HepG2 (cell line): Measurements from ENCODE around the gene MSTO1. TPM values are rescaled to one million over a fixed set of nuclear protein-coding genes. Genes with fewer than 3 reads are reported as not detected.

ENCODE experiments used
- ATAC-seq: fragments of 200-7000 bp; cut with Tn5 transposase; 3 replicates; pipeline ENCODE4 v1.9.1; 2020; ENCODE audit warnings: mild to moderate bottlenecking, moderate library complexity
- BruUV-seq: library from RNA; stranded (reverse); fragments of 400-500 nt; replicated peaks from 2 replicates; lab custom pipeline; 2021; lab: Mats Ljungman, UMichigan
- CTCF ChIA-PET: fragments of 300-600 bp; formaldehyde crosslinking; extraction: SDS; loops from one replicate; lab custom pipeline; 2021; ENCODE audit warnings: low total read pairs, inconsistent platforms, low intra/inter-chr PET ratio; lab: Yijun Ruan, JAX
- POLR2A ChIA-PET: fragments of 350-600 bp; sonication (Branson Sonifier 250); formaldehyde crosslinking; loops from one replicate; lab custom pipeline; 2020; ENCODE audit warnings: antibody characterized with exemption, inconsistent platforms; lab: Yijun Ruan, JAX
- DNase-seq: peaks from one replicate; pipeline ENCODE4 v3.0.0-alpha.2; 2015; ENCODE audit warnings: low spot score
- FAIRE-seq: peaks from 3 replicates; lab custom pipeline; 2011; peaks lifted over from hg19 to GRCh38; lab: Jason Lieb, UNC
- H2AFZ ChIP-seq: one replicate; pipeline ENCODE4 v1.6.1; 2011; ENCODE audit warnings: low read length, inconsistent platforms
- H3K27ac ChIP-seq: fragments of 300-600 bp; 3 replicates; pipeline ENCODE4 v1.8.0; 2011; ENCODE audit warnings: mixed run types, mild to moderate bottlenecking, mixed read lengths, low read length, inconsistent platforms; ENCODE audit not compliant: insufficient read depth; ENCODE audit errors: extremely low read length
- H3K27me3 ChIP-seq, 2 experiments: fragments of 200-600 bp in 1 of 2; 2 replicates in 1 of 2; 3 replicates in 1 of 2; pipeline versions ENCODE4 v1.6.0 to v1.8.0; 2011; ENCODE audit warnings: low read length in 2 of 2, mild to moderate bottlenecking in 2 of 2, moderate library complexity in 2 of 2, inconsistent platforms in 1 of 2; ENCODE audit not compliant: insufficient read depth in 2 of 2, control insufficient read depth in 1 of 2
- H3K36me3 ChIP-seq, 2 experiments: fragments of 200-600 bp in 1 of 2; replicated peaks in 1 of 2; 2 replicates in 1 of 2; 3 replicates in 1 of 2; pipeline versions ENCODE4 v1.5.1 to v1.8.0; 2011; ENCODE audit warnings: low read length in 2 of 2, inconsistent platforms in 1 of 2; ENCODE audit not compliant: insufficient read depth in 2 of 2, control insufficient read depth in 1 of 2
- H3K4me1 ChIP-seq: 2 replicates; pipeline ENCODE4 v1.5.1; 2012; ENCODE audit warnings: low read length, inconsistent platforms; ENCODE audit not compliant: insufficient read depth
- H3K4me2 ChIP-seq: 2 replicates; pipeline ENCODE4 v1.6.0; 2011; ENCODE audit warnings: low read depth, low read length, inconsistent platforms
- H3K4me3 ChIP-seq, 3 experiments: fragments of 200-600 bp in 1 of 3; sonication (generic), shearing (Covaris generic) in 1 of 3; replicated peaks in 1 of 3; 2 replicates each; pipeline ENCODE4 v1.5.1; 2011 to 2016; ENCODE audit warnings: low read length in 3 of 3, inconsistent platforms in 2 of 3, low read depth in 2 of 3, mild to moderate bottlenecking in 2 of 3, control low read depth in 1 of 3, mixed read lengths in 1 of 3; ENCODE audit not compliant: insufficient read depth in 1 of 3
- H3K79me2 ChIP-seq: one replicate; pipeline ENCODE4 v1.6.1; 2011; ENCODE audit warnings: low read length, inconsistent platforms; ENCODE audit not compliant: insufficient read depth
- H3K9ac ChIP-seq: 2 replicates; pipeline ENCODE4 v1.6.0; 2011; ENCODE audit warnings: mild to moderate bottlenecking, low read depth, low read length, inconsistent platforms; ENCODE audit not compliant: insufficient read depth
- H3K9me3 ChIP-seq: 2 replicates; pipeline ENCODE4 v1.5.1; 2012; ENCODE audit warnings: mild to moderate bottlenecking, low read length
- H4K20me1 ChIP-seq: 2 replicates; pipeline ENCODE4 v1.6.0; 2011; ENCODE audit warnings: inconsistent platforms, mild to moderate bottlenecking, low read length, moderate library complexity; ENCODE audit not compliant: insufficient read depth
- FOXJ3 ChIP-seq: sonication (generic); formaldehyde crosslinking; IDR thresholded peaks from 2 replicates; pipeline ENCODE4 v1.4.0; 2020; ENCODE audit warnings: missing genetic modification reagents, mild to moderate bottlenecking, borderline replicate concordance
- HES4 ChIP-seq: sonication (generic); formaldehyde crosslinking; IDR thresholded peaks from 2 replicates; pipeline ENCODE4 v1.9.0; 2021; ENCODE audit warnings: mild to moderate bottlenecking, missing genetic modification reagents, borderline replicate concordance
- ZHX2 ChIP-seq, 2 experiments: sonication (generic) in 1 of 2; formaldehyde crosslinking in 1 of 2; IDR thresholded peaks; 2 replicates each; pipeline versions ENCODE4 v1.6.1 to v1.9.0; 2014 to 2022; ENCODE audit warnings: antibody characterized with exemption in 1 of 2, borderline replicate concordance in 1 of 2, inconsistent platforms in 1 of 2, low read depth in 1 of 2, missing genetic modification reagents in 1 of 2
- ZNF232 ChIP-seq: sonication (generic); formaldehyde crosslinking; IDR thresholded peaks from 2 replicates; pipeline ENCODE4 v1.4.0; 2020; ENCODE audit warnings: missing genetic modification reagents, borderline replicate concordance
- ZNF296 ChIP-seq: sonication (generic); formaldehyde crosslinking; conservative IDR thresholded peaks from 2 replicates; pipeline ENCODE4 v1.5.0; 2020; ENCODE audit warnings: mild to moderate bottlenecking, missing genetic modification reagents
- WGBS: methylation state at CpG from one replicate; pipeline ENCODE4 v1.1.6; 2017; ENCODE audit warnings: low lambda C conversion rate; 5-methylcytosine and 5-hydroxymethylcytosine counted together
- in situ Hi-C: cut with HindIII; loops from 2 replicates; pipeline ENCODE4 v1.10.0; 2017; ENCODE audit warnings: low pct_unique_long_range_greater_than_20kb; ENCODE audit not compliant: extremely low pct_ligation_motif_present
- intact Hi-C: fragments of 100-400 bp; cut with micrococcal nuclease; formaldehyde crosslinking; loops from one replicate; pipeline ENCODE4 v1.10.0; 2022; ENCODE audit not compliant: unreplicated experiment
- polyA plus RNA-seq, 8 experiments: library from polyadenylated mRNA; depleted of rRNA in 3 of 8; stranded (reverse) in 7 of 8; unstranded in 1 of 8; fragments of >200 nt; fragmentation: Illumina TruSeq in 4 of 8; extraction: Trizol in 4 of 8; gene quantifications; 2 replicates each; pipeline versions ENCODE4 v1.2.1 to v1.2.3, GENCODE V29; 2011 to 2016; ENCODE audit warnings: low read depth in 4 of 8, missing spikeins in 1 of 8, mixed read lengths in 1 of 8; ENCODE audit not compliant: insufficient read depth in 1 of 8
- total RNA-seq, 5 experiments: library from RNA; depleted of rRNA; stranded (reverse); fragments of >200 nt; fragmentation: Illumina TruSeq; extraction: Trizol; gene quantifications; 2 replicates each; pipeline ENCODE4 v1.2.3, GENCODE V29; 2016; ENCODE audit warnings: low read depth in 1 of 5
- TF ChIP-seq, protein P1 (sequence below): sonication (generic); formaldehyde crosslinking; IDR thresholded peaks from 2 replicates; pipeline ENCODE4 v1.5.0; 2020; ENCODE audit warnings: mild to moderate bottlenecking, missing genetic modification reagents

The MSTO1 gene
- total and polyA plus RNA-seq, 2 of the 13 experiments (the other 11 are each of a cell fraction or from before 2014, with no cell fraction given), result 19.1 to 25.3 TPM

- H3K4me2 ChIP-seq, result no peak overlapping the region
- no peak for FAIRE-seq
- ChIA-PET POLR2A (no interaction called here), CTCF (no interaction called here)
- H2AFZ ChIP-seq, result no peak overlapping the region
- peaks cover 4% of the 10 kb centered on the region for H3K79me2 ChIP-seq
- no peaks in the 10 kb centered on the region for H3K9me3 ChIP-seq
- intact Hi-C loops (no loop called here), in situ Hi-C loops (no loop called here)
- WGBS, result 52% methylated on average over 7 of the region's 7 CpGs
- H3K36me3 ChIP-seq, result peaks cover 0 to 4% of the 10 kb centered on the region in 2 experiments; a peak in 2 of 5 replicates
- H4K20me1 ChIP-seq, result no peaks in the 10 kb centered on the region
- no peak for TF ChIP-seq ZHX2 (IDR thresholded peaks at IDR 0.05; ENCODE audit: low read depth)
- no peak for TF ChIP-seq ZHX2 (CRISPR knock-in tag; IDR thresholded peaks at IDR 0.05; ENCODE audit: borderline replicate concordance)
- no peak for TF ChIP-seq HES4 (CRISPR knock-in tag)
- TF ChIP-seq ZNF232 (CRISPR knock-in tag), result no peak
- no peak for TF ChIP-seq FOXJ3 (CRISPR knock-in tag)
- TF ChIP-seq, protein P1, sequence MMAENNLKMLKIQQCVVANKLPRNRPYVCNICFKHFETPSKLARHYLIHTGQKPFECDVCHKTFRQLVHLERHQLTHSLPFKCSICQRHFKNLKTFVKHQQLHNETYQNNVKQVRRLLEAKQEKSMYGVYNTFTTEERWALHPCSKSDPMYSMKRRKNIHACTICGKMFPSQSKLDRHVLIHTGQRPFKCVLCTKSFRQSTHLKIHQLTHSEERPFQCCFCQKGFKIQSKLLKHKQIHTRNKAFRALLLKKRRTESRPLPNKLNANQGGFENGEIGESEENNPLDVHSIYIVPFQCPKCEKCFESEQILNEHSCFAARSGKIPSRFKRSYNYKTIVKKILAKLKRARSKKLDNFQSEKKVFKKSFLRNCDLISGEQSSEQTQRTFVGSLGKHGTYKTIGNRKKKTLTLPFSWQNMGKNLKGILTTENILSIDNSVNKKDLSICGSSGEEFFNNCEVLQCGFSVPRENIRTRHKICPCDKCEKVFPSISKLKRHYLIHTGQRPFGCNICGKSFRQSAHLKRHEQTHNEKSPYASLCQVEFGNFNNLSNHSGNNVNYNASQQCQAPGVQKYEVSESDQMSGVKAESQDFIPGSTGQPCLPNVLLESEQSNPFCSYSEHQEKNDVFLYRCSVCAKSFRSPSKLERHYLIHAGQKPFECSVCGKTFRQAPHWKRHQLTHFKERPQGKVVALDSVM (CRISPR knock-in tag), result peak; percentile 88
- TF ChIP-seq ZNF296 (CRISPR knock-in tag), result no peak
- no TSS peak for BruUV-seq
- H3K4me3 ChIP-seq, result no peak overlapping the region
- no peak for ATAC-seq
- H3K27me3 ChIP-seq, result no peaks in the 10 kb centered on the region
- H3K27ac ChIP-seq, result no peak overlapping the region
- DNase-seq, result no peak
- H3K4me1 ChIP-seq, result 0 out of 2 replicates have a peak, but pooled peaks cover 5% of the 10 kb centered on the region
- H3K9ac ChIP-seq, result no peak overlapping the region
These were observed 2.3 kb upstream of the MSTO1 start for GRCh38 chr1:155607708-155608107.
